ENCODE results near the gene PARD3. TPM values are rescaled to one million over a fixed set of nuclear protein-coding genes. Genes with fewer than 3 reads are reported as not detected.

PARD3 gene
- total RNA-seq, 1 experiment from 2014 or later = 46.3 TPM

- intact Hi-C loops (cut with micrococcal nuclease) = no loop called here
- CTCF ChIA-PET = no interaction called here
- Histone ChIP-seq H2AFZ (ENCODE audit: low read depth, low read length, poor library complexity, severe bottlenecking) (no peak overlapping the region), H4K20me1 (ENCODE audit: insufficient read depth) (no peaks in the 10 kb centered on the region), H3K27me3 (ENCODE audit: insufficient read depth, low read length) (no peaks in the 10 kb centered on the region), H3K4me3 (replicated peaks in 1 of 2; ENCODE audit: low read depth in 1 of 2, low read length in 2 of 2) (no peak overlapping the region), H3K9me3 (ENCODE audit: control insufficient read depth in 1 of 2, insufficient read depth in 1 of 2, low read depth in 1 of 2, low read length in 2 of 2) (no peaks in the 10 kb centered on the region), H3K9ac (ENCODE audit: low read length) (no peak overlapping the region), H3K79me2 (ENCODE audit: insufficient read depth, low read length) (0 out of 2 replicates have a peak, but pooled peaks cover 9% of the 10 kb centered on the region), H3K4me1 (ENCODE audit: control insufficient read depth in 1 of 2, insufficient read depth in 2 of 2, low read length in 2 of 2) (no peaks in the 10 kb centered on the region), H3K27ac (ENCODE audit: low read depth, low read length) (no peak overlapping the region), H3K36me3 (ENCODE audit: control insufficient read depth in 1 of 2, insufficient read depth in 2 of 2, low read length in 2 of 2) (no peaks in the 10 kb centered on the region), H3K9me2 (ENCODE audit: insufficient read depth) (no peaks in the 10 kb centered on the region), H3K4me2 (ENCODE audit: low read length) (no peak overlapping the region)
- ATAC-seq = no peak
- no peak for DNase-seq (ENCODE audit: low read depth, low spot score)
- RAD21 ChIA-PET (ENCODE audit: low non-redundant PET in 1 of 2, low total read pairs in 2 of 2, uncharacterized antibody in 2 of 2, unreplicated experiment in 2 of 2) = no interaction called here
- POLR2A ChIA-PET = no interaction called here
- no peak for TF ChIP-seq ELF1 (IDR thresholded peaks at IDR 0.05; ENCODE audit: borderline replicate concordance, low read depth)
- TF ChIP-seq MAX (IDR thresholded peaks at IDR 0.05) = no peak
- no peak for TF ChIP-seq ZBTB33 (IDR thresholded peaks at IDR 0.05; ENCODE audit: extremely low read depth, insufficient replicate concordance, low read length)
- TF ChIP-seq ZFX (IDR thresholded peaks at IDR 0.05) = no peak
- no peak for TF ChIP-seq SIN3A (IDR thresholded peaks at IDR 0.05; ENCODE audit: low read depth)
- TF ChIP-seq EZH2phosphoT487 (IDR thresholded peaks at IDR 0.05; ENCODE audit: borderline replicate concordance) = no peak
- TF ChIP-seq FOSL1 (IDR thresholded peaks at IDR 0.05; ENCODE audit: low read depth) = no peak
- no peak for TF ChIP-seq ZNF274 (IDR thresholded peaks at IDR 0.05; ENCODE audit: low read depth, low read length)
- TF ChIP-seq POLR2AphosphoS5 (IDR thresholded peaks at IDR 0.05; ENCODE audit: low read depth, low read length) = no peak
- no peak for TF ChIP-seq TCF7L2 (IDR thresholded peaks at IDR 0.05; ENCODE audit: borderline replicate concordance, extremely low read depth, insufficient read depth, insufficient read length)
- no peak for TF ChIP-seq YY1 (IDR thresholded peaks at IDR 0.05; ENCODE audit: extremely low read depth, insufficient replicate concordance, low read depth, low read length)
- TF ChIP-seq RAD21 (IDR thresholded peaks at IDR 0.05; ENCODE audit: low read depth) = no peak
- TF ChIP-seq CTCF (IDR thresholded peaks at IDR 0.05 in 2 of 3, conservative IDR thresholded peaks at IDR 0.05 in 1 of 3; ENCODE audit: borderline replicate concordance in 1 of 3, insufficient read depth in 1 of 3, low read depth in 2 of 3, low read length in 2 of 3) = no peak
- TF ChIP-seq EZH2 (IDR thresholded peaks at IDR 0.05) = no peak
- TF ChIP-seq EGR1 (IDR thresholded peaks at IDR 0.05; ENCODE audit: low read depth) = no peak
- BruUV-seq (replicated peaks) = no TSS peak
Measured at GRCh38 chr10:34565934-34566333, 249.2 kb downstream of the PARD3 start.

Data from HCT116 (cell line).